Measurements from ENCODE around the gene DCAF8. TPM values are rescaled to one million over a fixed set of nuclear protein-coding genes. Genes with fewer than 3 reads are reported as not detected.

DCAF8 gene
- total RNA-seq, 1 experiment from 2014 or later: 181 TPM

DNA sequence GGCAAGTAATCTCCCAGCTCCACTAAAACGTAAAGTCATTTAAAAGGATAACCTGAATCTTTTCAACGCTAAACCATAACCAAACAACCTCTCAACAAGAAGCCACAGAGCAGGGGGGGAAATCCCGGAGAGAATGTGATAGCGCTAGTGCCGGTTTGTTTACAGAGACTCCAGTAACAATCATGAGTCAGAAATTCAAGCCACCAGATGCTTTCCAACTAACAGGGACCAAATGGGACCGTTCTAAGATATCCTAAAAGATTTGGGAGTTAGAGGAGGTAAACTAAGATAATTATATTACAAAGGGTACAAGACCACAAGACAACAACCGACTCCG is 825 bp downstream of the DCAF8 start:
- peak; percentile 86 for DNase-seq (ENCODE audit: unreplicated experiment)
- TF ChIP-seq, protein P1, sequence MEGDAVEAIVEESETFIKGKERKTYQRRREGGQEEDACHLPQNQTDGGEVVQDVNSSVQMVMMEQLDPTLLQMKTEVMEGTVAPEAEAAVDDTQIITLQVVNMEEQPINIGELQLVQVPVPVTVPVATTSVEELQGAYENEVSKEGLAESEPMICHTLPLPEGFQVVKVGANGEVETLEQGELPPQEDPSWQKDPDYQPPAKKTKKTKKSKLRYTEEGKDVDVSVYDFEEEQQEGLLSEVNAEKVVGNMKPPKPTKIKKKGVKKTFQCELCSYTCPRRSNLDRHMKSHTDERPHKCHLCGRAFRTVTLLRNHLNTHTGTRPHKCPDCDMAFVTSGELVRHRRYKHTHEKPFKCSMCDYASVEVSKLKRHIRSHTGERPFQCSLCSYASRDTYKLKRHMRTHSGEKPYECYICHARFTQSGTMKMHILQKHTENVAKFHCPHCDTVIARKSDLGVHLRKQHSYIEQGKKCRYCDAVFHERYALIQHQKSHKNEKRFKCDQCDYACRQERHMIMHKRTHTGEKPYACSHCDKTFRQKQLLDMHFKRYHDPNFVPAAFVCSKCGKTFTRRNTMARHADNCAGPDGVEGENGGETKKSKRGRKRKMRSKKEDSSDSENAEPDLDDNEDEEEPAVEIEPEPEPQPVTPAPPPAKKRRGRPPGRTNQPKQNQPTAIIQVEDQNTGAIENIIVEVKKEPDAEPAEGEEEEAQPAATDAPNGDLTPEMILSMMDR (IDR thresholded peaks at IDR 0.05; ENCODE audit: unreplicated experiment): no peak
- Mint-ChIP-seq H3K36me3 (ENCODE audit: insufficient read depth, unreplicated experiment) (peaks cover 36% of the 10 kb centered on the region), H3K4me3 (ENCODE audit: unreplicated experiment) (peak overlapping the region; percentile 97), H3K9me3 (ENCODE audit: unreplicated experiment) (no peaks in the 10 kb centered on the region), H3K27me3 (ENCODE audit: insufficient read depth, unreplicated experiment) (peaks cover 2% of the 10 kb centered on the region), H3K27ac (ENCODE audit: low read depth, unreplicated experiment) (peak overlapping the region; percentile 100), H3K4me1 (ENCODE audit: insufficient read depth, unreplicated experiment) (peaks cover 28% of the 10 kb centered on the region)
- ChIA-PET POLR2A (interaction anchor here (0.6 to 9.8 kb wide), 44 partner anchors 10 to 1226 kb away, joined by 3 to 247 read pairs (median 5); partner anchors contain the start of genes COPA, F11R, IGSF8 and NCSTN), CTCF (interaction anchor here (0.6 to 12.2 kb wide), 11 partner anchors 10 to 165 kb away, joined by 3 to 133 read pairs (median 4); no protein-coding TSS in a partner anchor)
- intact Hi-C loops (cut with micrococcal nuclease): no loop called here
- BruUV-seq (replicated peaks): no TSS peak

DNA sequence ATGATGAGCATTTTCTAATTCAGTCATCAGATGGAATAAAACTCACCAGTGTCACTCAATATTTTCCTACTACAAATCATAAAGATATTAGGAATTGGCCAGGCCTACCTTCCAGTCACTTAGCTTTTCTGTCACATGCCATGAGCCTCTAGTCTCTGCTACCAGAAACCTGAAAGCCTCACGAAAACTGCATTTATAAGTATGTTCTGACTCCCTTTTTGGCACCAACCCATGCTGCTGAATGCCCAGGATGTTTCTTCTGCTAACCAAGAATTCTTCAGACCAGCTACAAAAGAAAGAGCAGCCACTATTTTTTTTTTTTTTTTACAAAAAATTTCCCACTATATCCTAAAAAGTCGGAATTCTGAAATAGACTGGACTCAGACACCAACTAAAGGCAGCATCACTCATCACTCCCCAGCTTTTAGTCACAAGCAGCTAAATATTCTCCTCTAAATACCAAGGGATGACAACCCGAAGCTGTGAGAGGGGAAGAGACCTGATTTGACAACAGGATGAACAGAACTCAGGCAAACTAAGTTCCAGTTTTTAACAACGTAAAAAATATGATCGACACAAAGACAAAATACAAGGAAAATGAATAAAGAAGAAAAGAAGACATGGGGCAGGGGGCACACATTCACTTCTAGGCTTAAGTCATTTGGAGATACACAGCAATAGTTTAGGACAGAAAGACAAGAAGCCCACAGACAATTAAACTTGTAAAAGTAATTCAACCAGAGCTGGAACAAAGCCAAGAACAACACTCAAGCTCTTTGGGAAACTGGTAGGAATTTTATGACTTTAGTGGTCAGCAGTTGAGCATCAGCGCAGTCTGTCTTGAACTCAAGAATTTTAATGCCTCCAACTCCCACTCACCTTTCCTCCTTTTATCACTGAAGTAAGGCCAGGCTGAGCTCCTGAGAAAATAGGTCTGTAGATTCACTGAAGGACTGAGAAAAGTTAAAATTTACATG is 1.7 kb downstream of the DCAF8 start:
- ChIA-PET CTCF (interaction anchor here (0.6 to 12.2 kb wide), 19 partner anchors 9 to 175 kb away, joined by 3 to 133 read pairs (median 4); partner anchors contain the start of gene PEX19), POLR2A (interaction anchor here (0.6 to 9.8 kb wide), 42 partner anchors 9 to 1227 kb away, joined by 3 to 247 read pairs (median 5); partner anchors contain the start of genes F11R, IGSF8, PEA15 and PEX19)
- no peaks in the 10 kb centered on the region for H3K27me3 Mint-ChIP-seq (ENCODE audit: insufficient read depth, unreplicated experiment)
- peaks cover 33% of the 10 kb centered on the region for H3K4me1 Mint-ChIP-seq (ENCODE audit: insufficient read depth, unreplicated experiment)
- peak overlapping the region; percentile 97 for H3K4me3 Mint-ChIP-seq (ENCODE audit: unreplicated experiment)
- TF ChIP-seq, protein P1 (IDR thresholded peaks at IDR 0.05; ENCODE audit: unreplicated experiment): no peak
- BruUV-seq (replicated peaks): no TSS peak
- peaks cover 43% of the 10 kb centered on the region for H3K36me3 Mint-ChIP-seq (ENCODE audit: insufficient read depth, unreplicated experiment)
- DNase-seq (ENCODE audit: unreplicated experiment): peak; percentile 87
- H3K27ac Mint-ChIP-seq (ENCODE audit: low read depth, unreplicated experiment): peak overlapping the region; percentile 100
- no peaks in the 10 kb centered on the region for H3K9me3 Mint-ChIP-seq (ENCODE audit: unreplicated experiment)
- intact Hi-C loops (cut with micrococcal nuclease): no loop called here

DNA sequence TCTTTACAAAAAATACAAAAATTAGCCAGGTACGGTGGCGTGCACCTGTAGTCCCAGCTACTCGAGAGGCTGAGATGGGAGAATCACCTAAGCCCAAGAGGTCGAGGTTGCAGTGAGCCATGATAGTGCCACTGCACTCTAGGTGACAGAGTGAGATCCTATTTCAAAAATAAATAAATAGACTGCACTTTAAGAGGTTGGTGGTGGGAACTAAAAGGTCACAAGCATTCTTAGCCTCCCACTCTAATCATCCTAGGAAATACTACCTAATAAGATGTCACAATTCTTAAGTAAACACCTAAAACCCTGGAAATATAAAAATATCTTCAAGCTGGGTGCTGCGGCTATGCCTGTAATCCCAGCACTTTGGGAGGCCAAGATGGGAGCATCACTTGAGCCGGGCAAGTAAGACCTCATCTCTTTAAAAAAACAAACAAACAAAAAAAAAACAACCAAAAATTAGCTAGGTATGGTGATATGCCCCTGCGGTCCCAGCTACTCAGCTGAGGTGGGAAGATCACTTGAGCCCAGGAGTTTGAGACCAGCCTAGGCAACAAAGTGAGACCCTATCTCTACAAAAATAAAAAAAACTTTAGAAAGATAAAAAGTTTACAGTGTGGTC is 4.1 kb downstream of the DCAF8 start:
- intact Hi-C loops (cut with micrococcal nuclease): no loop called here
- no TSS peak for BruUV-seq (replicated peaks)
- Mint-ChIP-seq H3K4me1 (ENCODE audit: insufficient read depth, unreplicated experiment) (peaks cover 33% of the 10 kb centered on the region), H3K27ac (ENCODE audit: low read depth, unreplicated experiment) (no peak overlapping the region), H3K9me3 (ENCODE audit: unreplicated experiment) (no peaks in the 10 kb centered on the region), H3K27me3 (ENCODE audit: insufficient read depth, unreplicated experiment) (no peaks in the 10 kb centered on the region), H3K36me3 (ENCODE audit: insufficient read depth, unreplicated experiment) (peaks cover 66% of the 10 kb centered on the region), H3K4me3 (ENCODE audit: unreplicated experiment) (no peak overlapping the region)
- no peak for DNase-seq (ENCODE audit: unreplicated experiment)
- CTCF ChIA-PET: interaction anchor here (0.7 to 12.2 kb wide), 10 partner anchors 9 to 333 kb away, joined by 3 to 133 read pairs (median 4); partner anchors contain the start of gene TAGLN2
- TF ChIP-seq, protein P1 (IDR thresholded peaks at IDR 0.05; ENCODE audit: unreplicated experiment): no peak
- POLR2A ChIA-PET: interaction anchor here (0.6 to 9.8 kb wide), 8 partner anchors 15 to 226 kb away, joined by 3 to 247 read pairs (median 6); partner anchors contain the start of genes PEA15, PEX19 and PIGM

All from MCF 10A (cell line).